ENCODE measurements around the gene NELL2. TPM values are rescaled to one million over a fixed set of nuclear protein-coding genes. Genes with fewer than 3 reads are reported as not detected.
"Not testable (repeated sequence)": the region's sequence is repeated elsewhere in the genome, so short reads cannot be mapped to it uniquely, and the experiment has no call there.

Gene NELL2
- total RNA-seq, 2 experiments from 2014 or later: 28.4 to 35.8 TPM

GRCh38 chr12:44847888-44848702, 28.0 kb downstream of the NELL2 start:
- CTCF ChIA-PET: interaction anchor here (0.6 to 2.4 kb wide), 8 partner anchors 11 to 101 kb away, joined by 3 to 8 read pairs (median 4); no protein-coding TSS in a partner anchor
- Mint-ChIP-seq H3K4me3 (peak overlapping the region; percentile 59), H3K27ac (peak overlapping the region; percentile 96), H3K27me3 (no peaks in the 10 kb centered on the region), H3K9me3 (ENCODE audit: low read depth) (no peaks in the 10 kb centered on the region), H3K4me1 (peaks cover 80% of the 10 kb centered on the region), H3K36me3 (ENCODE audit: low read depth) (no peaks in the 10 kb centered on the region)
- intact Hi-C loops (cut with DNase I, micrococcal nuclease): loop anchor here (1.0 kb wide), 3 partner anchors 12 to 27 kb away; no protein-coding TSS in a partner anchor
- DNase-seq (peak; percentile 78), ATAC-seq (peak; percentile 86)
- POLR2A ChIA-PET: interaction anchor here (0.7 to 1.4 kb wide), 2 partner anchors 13 to 20 kb away, joined by 3 to 4 read pairs; no protein-coding TSS in a partner anchor

- ATAC-seq (no peak), DNase-seq (no peak)
- POLR2A ChIA-PET: interaction anchor here (1.4 kb wide), 1 partner anchor 12 kb away, joined by 3 read pairs; no protein-coding TSS in a partner anchor
- CTCF ChIA-PET: interaction anchor here (0.8 to 2.4 kb wide), 5 partner anchors 11 to 83 kb away, joined by 3 to 8 read pairs (median 5); no protein-coding TSS in a partner anchor
- intact Hi-C loops (cut with DNase I, micrococcal nuclease): no loop called here
- H3K36me3 Mint-ChIP-seq (ENCODE audit: low read depth): no peaks in the 10 kb centered on the region
- H3K27ac Mint-ChIP-seq: peak overlapping the region; percentile 96
- H3K27me3 Mint-ChIP-seq: no peaks in the 10 kb centered on the region
- H3K4me3 Mint-ChIP-seq: peak overlapping the region; percentile 59
- no peaks in the 10 kb centered on the region for H3K9me3 Mint-ChIP-seq (ENCODE audit: low read depth)
- H3K4me1 Mint-ChIP-seq: peaks cover 79% of the 10 kb centered on the region
Observed at GRCh38 chr12:44847403-44847802, 28.7 kb downstream of the NELL2 start.

- peak overlapping the region; percentile 89 for H3K27ac Mint-ChIP-seq
- intact Hi-C loops (cut with DNase I, micrococcal nuclease): no loop called here
- POLR2A ChIA-PET: interaction anchor here (1.4 kb wide), 1 partner anchor 11 kb away, joined by 3 read pairs; no protein-coding TSS in a partner anchor
- CTCF ChIA-PET: interaction anchor here (0.8 to 2.4 kb wide), 4 partner anchors 10 to 84 kb away, joined by 3 to 8 read pairs (median 4); no protein-coding TSS in a partner anchor
- ATAC-seq: no peak
- peaks cover 74% of the 10 kb centered on the region for H3K4me1 Mint-ChIP-seq
- H3K9me3 Mint-ChIP-seq (ENCODE audit: low read depth): no peaks in the 10 kb centered on the region
- no peaks in the 10 kb centered on the region for H3K27me3 Mint-ChIP-seq
- no peak for DNase-seq
- H3K36me3 Mint-ChIP-seq (ENCODE audit: low read depth): no peaks in the 10 kb centered on the region
- peak overlapping the region; percentile 19 for H3K4me3 Mint-ChIP-seq
Observed at GRCh38 chr12:44846826-44847225, 29.3 kb downstream of the NELL2 start.

DNA sequence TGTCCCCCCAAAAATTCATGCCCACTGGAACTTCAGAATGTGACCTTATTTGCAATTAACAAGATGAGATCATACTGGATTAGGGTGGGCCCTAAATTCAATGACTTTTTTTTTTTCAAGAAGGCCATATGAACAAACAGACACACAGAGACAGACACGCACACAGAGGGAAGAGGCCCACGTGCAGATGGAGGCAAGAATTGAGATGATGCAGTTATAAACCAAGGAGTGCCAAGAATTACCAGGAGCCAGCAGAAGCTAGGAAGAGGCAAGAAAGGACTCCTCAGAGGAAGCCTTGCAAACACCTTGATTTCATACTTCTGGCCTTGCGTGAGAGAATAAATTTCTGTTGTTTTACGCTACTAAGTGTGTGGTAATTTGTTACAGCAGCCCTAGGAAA, 33.4 kb downstream of the NELL2 start:
- peaks cover 70% of the 10 kb centered on the region for H3K4me1 Mint-ChIP-seq
- ChIA-PET CTCF (interaction anchor here (0.7 to 1.3 kb wide), 2 partner anchors 16 to 350 kb away, joined by 3 read pairs; no protein-coding TSS in a partner anchor), POLR2A (no interaction called here)
- H3K4me3 Mint-ChIP-seq: peak overlapping the region; percentile 46
- peak; percentile 21 for ATAC-seq
- no peaks in the 10 kb centered on the region for H3K36me3 Mint-ChIP-seq (ENCODE audit: low read depth)
- DNase-seq: no peak
- H3K9me3 Mint-ChIP-seq (ENCODE audit: low read depth): no peaks in the 10 kb centered on the region
- H3K27me3 Mint-ChIP-seq: no peaks in the 10 kb centered on the region
- intact Hi-C loops (cut with DNase I, micrococcal nuclease): no loop called here
- peak overlapping the region; percentile 88 for H3K27ac Mint-ChIP-seq

- peaks cover 77% of the 10 kb centered on the region for H3K4me1 Mint-ChIP-seq
- H3K9me3 Mint-ChIP-seq (ENCODE audit: low read depth): no peaks in the 10 kb centered on the region
- ChIA-PET CTCF (interaction anchor here (0.7 to 1.6 kb wide), 3 partner anchors 18 to 37 kb away, joined by 3 to 4 read pairs (median 4); no protein-coding TSS in a partner anchor), POLR2A (no interaction called here)
- H3K4me3 Mint-ChIP-seq: no peak overlapping the region
- intact Hi-C loops (cut with DNase I, micrococcal nuclease): loop anchor here in 1 of 2 experiments (5.0 kb wide), 1 partner anchor 33 kb away; no protein-coding TSS in a partner anchor
- H3K27me3 Mint-ChIP-seq: no peaks in the 10 kb centered on the region
- ATAC-seq: no peak
- peak overlapping the region; percentile 69 for H3K27ac Mint-ChIP-seq
- no peaks in the 10 kb centered on the region for H3K36me3 Mint-ChIP-seq (ENCODE audit: low read depth)
- no peak for DNase-seq
Observed at GRCh38 chr12:44839785-44840184, 36.3 kb downstream of the NELL2 start.

DNA sequence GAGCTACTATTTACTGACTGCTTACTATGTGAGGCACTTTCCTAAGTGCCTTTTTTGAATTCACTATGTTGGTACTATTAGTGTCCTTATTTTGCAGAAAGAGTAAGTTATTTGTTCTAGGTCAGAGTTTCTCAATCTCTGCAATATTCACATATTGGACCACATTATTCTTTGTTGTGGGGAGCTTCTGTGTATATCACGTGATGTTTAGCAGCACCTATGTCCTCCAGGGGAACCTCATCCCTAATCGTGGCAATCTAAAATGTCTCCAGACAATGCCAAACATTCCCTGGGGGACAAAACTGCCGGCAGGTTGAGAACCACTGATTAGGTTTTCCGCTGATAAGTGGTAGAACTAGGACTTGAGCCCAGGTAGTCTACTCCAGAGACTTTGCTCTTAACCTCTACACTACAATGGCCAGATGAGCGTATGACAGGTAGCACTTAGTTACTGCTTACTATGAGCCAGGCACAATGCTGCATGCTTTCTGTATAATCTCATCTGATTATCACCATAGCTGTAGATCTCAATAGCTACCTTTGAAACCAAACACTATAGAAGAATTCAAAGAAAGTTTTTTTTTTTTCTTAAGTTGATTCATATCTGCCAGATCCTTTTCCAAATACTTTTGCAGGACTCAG, 38.9 kb downstream of the NELL2 start:
- ATAC-seq (no peak), DNase-seq (no peak)
- CTCF ChIA-PET: interaction anchor here (1.1 to 1.9 kb wide), 4 partner anchors 9 to 25 kb away, joined by 4 to 8 read pairs (median 6); no protein-coding TSS in a partner anchor
- POLR2A ChIA-PET: interaction anchor here (0.6 kb wide), 1 partner anchor 1075 kb away, joined by 5 read pairs; no protein-coding TSS in a partner anchor
- Mint-ChIP-seq H3K27ac (peak overlapping the region; percentile 73), H3K27me3 (no peaks in the 10 kb centered on the region), H3K4me1 (peaks cover 81% of the 10 kb centered on the region), H3K9me3 (ENCODE audit: low read depth) (no peaks in the 10 kb centered on the region), H3K36me3 (ENCODE audit: low read depth) (no peaks in the 10 kb centered on the region), H3K4me3 (no peak overlapping the region)
- intact Hi-C loops (cut with DNase I, micrococcal nuclease): loop anchor here in 1 of 2 experiments (5.0 kb wide), 1 partner anchor 35 kb away; no protein-coding TSS in a partner anchor

GRCh38 chr12:44835641-44836379, 40.3 kb downstream of the NELL2 start:
- intact Hi-C loops (cut with DNase I, micrococcal nuclease): loop anchor here in 1 of 2 experiments (1.0 to 5.0 kb wide), 2 partner anchors 12 to 36 kb away; no protein-coding TSS in a partner anchor
- no peaks in the 10 kb centered on the region for H3K9me3 Mint-ChIP-seq (ENCODE audit: low read depth)
- DNase-seq: peak; percentile 25
- H3K36me3 Mint-ChIP-seq (ENCODE audit: low read depth): no peaks in the 10 kb centered on the region
- CTCF ChIA-PET: interaction anchor here (1.9 kb wide), 1 partner anchor 11 kb away, joined by 8 read pairs; no protein-coding TSS in a partner anchor
- POLR2A ChIA-PET: interaction anchor here (0.9 kb wide), 1 partner anchor 11 kb away, joined by 3 read pairs; no protein-coding TSS in a partner anchor
- peaks cover 84% of the 10 kb centered on the region for H3K4me1 Mint-ChIP-seq
- peak overlapping the region; percentile 94 for H3K27ac Mint-ChIP-seq
- no peaks in the 10 kb centered on the region for H3K27me3 Mint-ChIP-seq
- peak; percentile 88 for ATAC-seq
- peak overlapping the region; percentile 60 for H3K4me3 Mint-ChIP-seq

GRCh38 chr12:44834996-44835395, 41.1 kb downstream of the NELL2 start:
- H3K27me3 Mint-ChIP-seq; CTCF ChIA-PET; H3K36me3 Mint-ChIP-seq (ENCODE audit: low read depth); DNase-seq; ATAC-seq; H3K9me3 Mint-ChIP-seq (ENCODE audit: low read depth): not testable (repeated sequence)
- peak overlapping the region; percentile 60 for H3K4me3 Mint-ChIP-seq
- H3K27ac Mint-ChIP-seq: peak overlapping the region; percentile 94
- H3K4me1 Mint-ChIP-seq: peaks cover 84% of the 10 kb centered on the region
- intact Hi-C loops (cut with DNase I, micrococcal nuclease): loop anchor here in 1 of 2 experiments (5.0 kb wide), 1 partner anchor 37 kb away; no protein-coding TSS in a partner anchor
- POLR2A ChIA-PET: interaction anchor here (0.9 kb wide), 1 partner anchor 12 kb away, joined by 3 read pairs; no protein-coding TSS in a partner anchor

DNA sequence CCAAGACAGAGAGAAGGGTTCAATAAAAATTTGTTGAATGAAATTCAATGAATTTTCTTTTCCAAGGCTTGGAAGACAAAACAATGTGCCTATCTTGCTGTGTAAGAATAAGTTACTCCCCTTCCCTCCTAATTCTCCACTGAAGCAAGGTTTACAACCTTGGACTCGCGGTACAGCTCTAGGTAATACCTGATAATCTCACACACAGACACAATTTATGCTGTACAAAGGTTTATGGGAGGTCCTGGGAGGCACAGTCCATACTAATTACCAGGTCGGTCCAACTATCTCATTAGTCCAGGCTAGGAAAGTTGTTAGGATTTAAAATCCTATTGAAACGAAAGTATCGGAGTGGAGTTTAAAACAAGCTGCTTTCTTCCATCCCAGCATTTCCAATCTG, 42.6 kb downstream of the NELL2 start:
- DNase-seq (no peak), ATAC-seq (no peak)
- intact Hi-C loops (cut with DNase I, micrococcal nuclease): no loop called here
- no peaks in the 10 kb centered on the region for H3K9me3 Mint-ChIP-seq (ENCODE audit: low read depth)
- no peaks in the 10 kb centered on the region for H3K27me3 Mint-ChIP-seq
- CTCF ChIA-PET: interaction anchor here (0.9 kb wide), 1 partner anchor 12 kb away, joined by 4 read pairs; no protein-coding TSS in a partner anchor
- H3K36me3 Mint-ChIP-seq (ENCODE audit: low read depth): no peaks in the 10 kb centered on the region
- H3K4me3 Mint-ChIP-seq: no peak overlapping the region
- peaks cover 86% of the 10 kb centered on the region for H3K4me1 Mint-ChIP-seq
- peak overlapping the region; percentile 17 for H3K27ac Mint-ChIP-seq
- POLR2A ChIA-PET: no interaction called here

- H3K9me3 Mint-ChIP-seq (ENCODE audit: low read depth): no peaks in the 10 kb centered on the region
- H3K36me3 Mint-ChIP-seq (ENCODE audit: low read depth): no peaks in the 10 kb centered on the region
- no peak for DNase-seq
- peak overlapping the region; percentile 52 for H3K27ac Mint-ChIP-seq
- ChIA-PET POLR2A (no interaction called here), CTCF (interaction anchor here (1.0 to 1.2 kb wide), 2 partner anchors 17 to 100 kb away, joined by 4 to 6 read pairs; no protein-coding TSS in a partner anchor)
- intact Hi-C loops (cut with DNase I, micrococcal nuclease): no loop called here
- ATAC-seq: no peak
- H3K4me3 Mint-ChIP-seq: no peak overlapping the region
- no peaks in the 10 kb centered on the region for H3K27me3 Mint-ChIP-seq
- H3K4me1 Mint-ChIP-seq: peaks cover 76% of the 10 kb centered on the region
Observed at GRCh38 chr12:44830566-44831055, 45.5 kb downstream of the NELL2 start.

Data from activated CD4-positive, alpha-beta T cell treated with anti-CD3 and anti-CD28 coated beads for 36 hours (primary cell).